Activated naive CD8-positive, alpha-beta T cell treated with anti-CD3 and anti-CD28 coated beads, Interleukin-2, amount 50 U/mL, for 16 hours (primary cell): ENCODE results near the gene PRRT1.

Experiments used
- DNase-seq: peaks from one replicate; pipeline ENCODE4 v3.0.0-alpha.2; 2020; ENCODE audit warnings: low read depth, low spot score

Gene PRRT1

DNA sequence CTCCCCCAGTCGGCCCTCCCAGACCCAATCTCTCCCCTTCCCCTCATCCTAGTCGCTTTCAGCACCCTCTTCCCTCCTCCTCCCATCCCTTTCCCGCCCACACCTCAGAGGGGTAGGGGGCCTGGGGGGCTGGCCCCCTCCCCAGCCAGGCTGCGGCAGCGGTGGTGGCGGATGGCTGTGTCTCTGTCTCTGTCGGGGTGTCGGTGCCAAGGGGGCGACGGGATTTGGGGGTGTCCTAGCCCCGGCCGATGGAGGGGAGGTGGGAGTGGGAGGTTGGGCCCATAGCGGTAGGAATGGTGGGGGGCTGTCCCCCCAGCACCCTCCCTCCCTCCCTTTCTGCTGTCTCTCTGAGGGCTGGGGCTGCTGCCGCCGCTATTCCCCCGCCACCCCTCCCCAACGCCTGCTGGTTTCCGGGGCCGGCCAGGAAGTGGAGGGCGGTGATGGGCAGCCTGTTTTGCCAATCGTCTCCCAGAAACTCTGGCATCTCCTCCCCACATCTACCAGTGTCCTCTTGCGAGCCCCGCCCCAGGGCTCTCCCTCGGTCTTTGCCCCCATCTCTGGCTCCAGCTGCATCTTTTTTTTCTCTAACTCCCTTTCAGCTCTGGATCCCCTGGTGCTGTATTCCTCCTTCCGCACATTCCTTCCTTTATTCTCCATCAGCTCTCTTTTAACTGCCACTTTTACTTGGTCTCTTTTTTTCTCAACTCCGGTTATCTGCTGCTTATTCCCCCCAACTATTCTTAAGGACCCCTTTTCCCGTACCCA lies 24.2 kb upstream of the PRRT1 start, which contains the start of gene AGPAT1:
AGPAT1 (minus strand) TSS at position 374 of the 765 bp plus-strand sequence. CDS start 4,588 bp downstream, outside the sequence.
- DNase-seq = peak; percentile 94

- DNase-seq = no peak
Measured at GRCh38 chr6:32175322-32175710, 23.6 kb upstream of the PRRT1 start.

GRCh38 chr6:32174416-32174815 lies 22.7 kb upstream of the PRRT1 start:
- no peak for DNase-seq

DNA sequence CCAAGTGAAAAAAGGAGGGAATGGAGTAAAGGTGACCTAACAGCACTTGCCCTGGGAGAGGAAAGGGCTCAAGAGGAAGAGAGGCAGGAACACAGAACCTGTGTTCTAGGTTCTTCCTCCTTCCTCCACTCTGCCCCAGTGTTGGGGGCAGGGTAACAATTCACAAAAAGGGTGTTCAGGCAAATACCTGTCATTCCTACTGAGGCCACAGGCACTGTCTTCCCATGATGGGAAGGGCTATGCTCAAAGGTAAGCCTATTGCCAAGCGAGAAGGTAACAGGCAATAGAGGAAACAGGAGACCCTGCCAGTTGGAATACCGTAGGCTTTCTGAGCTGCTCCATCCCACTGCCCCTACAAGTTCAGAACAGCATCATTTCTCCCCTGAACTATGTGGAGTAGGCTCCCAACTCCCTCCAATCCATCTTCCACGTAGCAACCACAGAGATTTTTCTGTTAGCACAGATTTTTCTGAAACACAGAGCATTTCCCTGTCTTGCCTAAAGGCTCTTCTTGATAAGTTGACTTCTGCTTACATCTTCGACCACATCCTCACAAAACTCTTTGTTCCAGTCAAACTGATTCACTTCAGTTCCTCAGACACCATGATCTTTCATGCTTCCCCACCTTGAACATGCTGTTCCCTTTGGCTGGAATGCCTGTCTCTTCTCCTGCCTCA lies 21.4 kb upstream of the PRRT1 start:
- DNase-seq = no peak

GRCh38 chr6:32171234-32171633 lies 19.5 kb upstream of the PRRT1 start:
- DNase-seq = no peak

GRCh38 chr6:32170294-32170693 lies 18.6 kb upstream of the PRRT1 start:
- DNase-seq = no peak

- no peak for DNase-seq
Measured at GRCh38 chr6:32168807-32169591, 17.3 kb upstream of the PRRT1 start.

DNA sequence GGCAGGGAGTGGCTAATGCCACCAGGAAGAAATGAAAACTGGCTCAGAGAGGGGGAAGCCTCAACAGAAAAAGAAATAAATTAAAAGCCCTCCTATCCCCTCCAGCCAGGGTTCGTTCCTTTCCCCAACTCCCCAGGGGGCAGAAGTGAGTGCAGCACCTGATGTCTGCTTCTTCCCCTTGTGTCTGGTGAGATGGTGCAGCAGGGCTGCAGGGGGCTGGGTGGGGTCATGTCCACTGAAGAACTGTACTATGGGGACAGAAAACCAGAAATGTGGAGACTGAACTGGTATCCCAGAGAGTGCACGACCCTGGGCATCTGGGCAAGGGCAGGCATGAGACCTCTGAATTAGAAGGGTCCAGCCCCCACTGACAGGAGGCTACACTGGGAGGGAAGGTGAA lies 16.6 kb upstream of the PRRT1 start:
- DNase-seq = no peak

DNA sequence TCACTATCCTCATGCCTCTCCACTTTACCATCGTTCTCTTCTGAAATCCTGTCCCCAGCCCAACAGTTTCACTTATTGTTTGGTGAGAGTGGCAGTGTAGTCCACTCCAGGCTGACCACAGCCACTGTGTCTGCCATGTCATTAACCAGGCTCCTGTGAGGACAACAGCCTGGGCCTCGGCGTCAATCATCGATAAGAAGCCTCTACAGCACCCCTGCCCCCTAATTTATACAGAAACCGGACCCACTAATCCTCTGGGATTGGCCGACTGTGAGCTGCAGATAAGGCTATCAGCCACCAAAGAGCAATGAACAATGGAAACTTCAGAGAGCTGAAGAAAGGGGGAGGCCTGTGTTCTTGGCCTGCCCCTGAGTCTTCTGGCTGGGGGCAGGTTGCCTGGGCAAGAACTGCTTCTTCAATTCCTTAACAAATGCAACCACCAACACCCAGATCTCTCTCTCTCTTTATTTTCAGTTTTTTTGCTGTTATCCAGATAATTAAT lies 16.1 kb upstream of the PRRT1 start:
- no peak for DNase-seq

- DNase-seq = no peak
Measured at GRCh38 chr6:32167154-32167760, 15.5 kb upstream of the PRRT1 start.

DNA sequence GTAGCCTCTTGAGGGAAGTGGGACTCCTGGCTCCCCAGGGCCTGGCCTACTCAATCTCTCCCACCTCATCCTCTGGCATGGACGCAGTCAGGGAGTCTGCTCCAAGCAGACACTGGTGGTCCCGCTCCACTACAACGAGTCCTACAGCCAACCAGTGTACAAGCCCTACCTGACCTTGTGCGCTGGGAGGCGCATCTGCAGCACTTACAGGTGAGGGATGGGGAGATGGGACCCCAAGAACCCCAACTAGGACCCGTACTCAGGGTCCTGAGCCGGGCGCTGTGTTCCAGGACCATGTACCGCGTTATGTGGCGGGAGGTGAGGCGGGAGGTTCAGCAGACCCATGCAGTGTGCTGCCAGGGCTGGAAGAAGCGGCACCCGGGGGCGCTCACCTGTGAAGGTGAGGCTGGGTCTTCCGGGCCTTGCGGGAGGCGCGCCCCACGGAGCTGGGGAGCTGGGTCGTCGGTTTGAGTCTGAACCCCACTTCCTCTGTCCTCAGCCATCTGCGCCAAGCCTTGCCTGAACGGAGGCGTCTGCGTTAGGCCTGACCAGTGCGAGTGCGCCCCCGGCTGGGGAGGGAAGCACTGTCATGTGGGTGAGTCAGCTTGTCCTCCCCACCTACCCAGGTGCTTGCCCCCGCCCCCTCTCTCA lies 14.8 kb upstream of the PRRT1 start:
- no peak for DNase-seq

DNA sequence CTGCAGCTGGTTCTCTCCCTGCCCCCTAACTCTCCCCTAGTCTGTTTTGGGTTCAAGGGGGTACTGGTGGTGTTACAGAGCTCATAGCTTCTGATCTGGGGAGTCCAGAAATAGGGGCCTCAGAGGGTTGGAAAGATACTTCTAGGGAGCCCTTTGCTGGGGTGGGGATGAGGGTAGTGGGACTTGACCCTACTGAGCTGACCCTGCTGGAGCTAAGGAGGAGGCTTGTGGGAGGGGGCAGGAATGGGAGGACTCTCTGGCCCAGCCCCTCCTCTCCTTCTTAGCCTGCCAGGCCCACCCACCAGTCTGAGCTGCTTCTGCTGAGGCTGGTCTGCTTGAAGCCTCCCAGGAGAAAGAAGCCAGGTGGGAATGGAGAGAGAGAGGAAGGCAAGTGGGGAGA lies 12.6 kb upstream of the PRRT1 start, which contains the start of gene EGFL8:
EGFL8 (plus strand) TSS at position 301 of the 400 bp plus-strand sequence. CDS start 1,571 bp downstream, outside the sequence.
- DNase-seq = no peak

- no peak for DNase-seq
Measured at GRCh38 chr6:32163559-32164258, 12.0 kb upstream of the PRRT1 start.

- no peak for DNase-seq
Measured at GRCh38 chr6:32158052-32158451, 6.3 kb upstream of the PRRT1 start.

GRCh38 chr6:32156891-32157290 lies 5.2 kb upstream of the PRRT1 start:
- DNase-seq = no peak

DNA sequence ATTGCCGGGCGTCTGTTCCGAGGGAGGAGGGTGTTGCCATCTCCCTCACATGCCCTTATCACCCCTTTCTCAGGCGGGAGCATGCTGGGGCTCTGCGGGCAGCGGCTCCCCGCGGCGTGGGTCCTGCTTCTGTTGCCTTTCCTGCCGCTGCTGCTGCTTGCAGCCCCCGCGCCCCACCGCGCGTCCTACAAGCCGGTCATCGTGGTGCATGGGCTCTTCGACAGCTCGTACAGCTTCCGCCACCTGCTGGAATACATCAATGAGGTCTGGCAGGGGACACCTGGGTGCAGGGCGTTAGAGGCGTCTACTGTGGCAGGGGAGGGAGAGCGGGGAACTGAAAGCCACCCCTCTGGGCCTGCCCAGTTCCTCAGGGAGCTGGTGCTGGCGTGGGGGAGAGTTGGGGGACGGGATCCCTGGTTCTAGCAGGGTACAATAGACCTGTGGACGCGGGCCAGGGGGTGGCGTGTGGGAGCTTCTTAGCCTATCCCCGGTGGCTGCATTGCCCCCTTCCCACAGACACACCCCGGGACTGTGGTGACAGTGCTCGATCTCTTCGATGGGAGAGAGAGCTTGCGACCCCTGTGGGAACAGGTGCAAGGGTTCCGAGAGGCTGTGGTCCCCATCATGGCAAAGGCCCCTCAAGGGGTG lies 2.9 kb upstream of the PRRT1 start:
- DNase-seq = no peak

GRCh38 chr6:32153564-32154513 lies 2.1 kb upstream of the PRRT1 start, which contains the start of gene PPT2:
Gene PPT2, plus strand, starts transcription at chr6:32154141. Its CDS starts 454 bp downstream, at chr6:32154595.
- DNase-seq = peak; percentile 78

DNA sequence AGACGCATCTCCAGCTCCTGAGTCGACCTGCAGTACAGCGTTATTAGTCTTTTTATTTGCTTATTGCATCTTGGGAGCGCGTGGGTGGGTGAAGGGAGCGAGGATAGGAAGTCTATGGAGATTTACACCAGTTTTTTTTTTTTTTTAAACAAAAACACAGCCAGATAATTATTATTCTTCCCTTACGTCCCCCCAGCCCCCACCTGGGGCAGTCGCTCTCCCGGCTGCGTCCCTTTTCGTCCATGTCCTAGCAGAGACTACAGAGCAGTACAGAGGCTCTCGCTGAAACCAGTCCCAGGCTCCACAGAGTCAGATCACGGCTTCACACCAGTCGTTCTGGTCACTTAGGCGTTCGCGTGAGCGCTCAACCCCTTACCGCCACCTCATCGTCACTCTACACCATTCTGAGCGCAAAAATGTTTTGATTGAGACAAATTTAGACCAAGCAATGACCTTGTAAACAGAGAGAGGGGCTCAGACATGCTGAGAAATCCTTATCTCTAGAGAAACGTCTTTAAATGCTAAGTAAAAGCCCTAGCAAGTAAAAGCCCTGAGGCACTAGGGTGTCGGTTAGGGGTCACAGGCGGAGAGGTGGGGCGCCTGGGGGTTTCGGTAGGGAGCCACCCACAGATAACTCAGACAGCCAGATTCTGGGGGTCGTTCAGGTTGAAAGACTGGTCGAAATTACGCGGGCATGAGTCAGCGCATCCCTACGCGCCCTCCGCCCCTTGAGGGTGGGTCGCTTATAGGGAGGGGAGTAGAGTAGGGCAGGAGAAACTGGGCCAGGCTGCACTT lies 1.2 kb upstream of the PRRT1 start:
- no peak for DNase-seq
